Skeletal muscle satellite cell (primary cell): ENCODE data around the gene VAV2.

Source experiments
- H3K27me3 ChIP-seq: 2 replicates; pipeline ENCODE4 v1.7.0; 2013; ENCODE audit warnings: low read length; ENCODE audit not compliant: control insufficient read depth, insufficient read depth
- H3K36me3 ChIP-seq: 2 replicates; pipeline ENCODE4 v1.7.0; 2013; ENCODE audit warnings: mild to moderate bottlenecking, control low read depth, low read length; ENCODE audit not compliant: insufficient read depth
- H3K4me1 ChIP-seq: 2 replicates; pipeline ENCODE4 v1.7.0; 2013; ENCODE audit warnings: low read length; ENCODE audit not compliant: control insufficient read depth, insufficient read depth
- H3K4me2 ChIP-seq: 2 replicates; pipeline ENCODE4 v1.7.0; 2013; ENCODE audit warnings: mild to moderate bottlenecking, low read length
- H3K4me3 ChIP-seq: 2 replicates; pipeline ENCODE4 v1.7.0; 2013; ENCODE audit warnings: low read length
- H3K9ac ChIP-seq: 2 replicates; pipeline ENCODE4 v1.7.0; 2013; ENCODE audit warnings: mild to moderate bottlenecking, low read depth, low read length, moderate library complexity
- H3K9me3 ChIP-seq: replicated peaks from 2 replicates; pipeline ENCODE4 v1.7.0; 2013; ENCODE audit warnings: mild to moderate bottlenecking, control low read depth, low read length

The VAV2 gene

GRCh38 chr9:133880136-133880535 lies 112.0 kb downstream of the VAV2 start:
- H3K4me2 ChIP-seq = no peak overlapping the region
- no peaks in the 10 kb centered on the region for H3K36me3 ChIP-seq
- H3K4me3 ChIP-seq = no peak overlapping the region
- H3K9ac ChIP-seq = no peak overlapping the region
- H3K9me3 ChIP-seq = no peaks in the 10 kb centered on the region
- H3K27me3 ChIP-seq = no peaks in the 10 kb centered on the region
- peaks cover 9% of the 10 kb centered on the region for H3K4me1 ChIP-seq

- Histone ChIP-seq H3K4me1 (peaks cover 13% of the 10 kb centered on the region), H3K36me3 (no peaks in the 10 kb centered on the region)
Observed at GRCh38 chr9:133879615-133880014, 112.5 kb downstream of the VAV2 start.

GRCh38 chr9:133878402-133878801 lies 113.7 kb downstream of the VAV2 start:
- H3K4me3 ChIP-seq = no peak overlapping the region
- no peak overlapping the region for H3K4me2 ChIP-seq
- H3K36me3 ChIP-seq = no peaks in the 10 kb centered on the region
- peaks cover 25% of the 10 kb centered on the region for H3K4me1 ChIP-seq
- no peaks in the 10 kb centered on the region for H3K27me3 ChIP-seq
- H3K9ac ChIP-seq = no peak overlapping the region
- no peaks in the 10 kb centered on the region for H3K9me3 ChIP-seq

More at GRCh38 chr9:133879615-133880014, 112.5 kb downstream of the VAV2 start:
- Histone ChIP-seq H3K27me3 (no peaks in the 10 kb centered on the region), H3K9ac (no peak overlapping the region), H3K4me3 (no peak overlapping the region), H3K9me3 (no peaks in the 10 kb centered on the region), H3K4me2 (no peak overlapping the region)

- no peaks in the 10 kb centered on the region for H3K36me3 ChIP-seq
- no peak overlapping the region for H3K9ac ChIP-seq
- H3K27me3 ChIP-seq = no peaks in the 10 kb centered on the region
- H3K4me3 ChIP-seq = no peak overlapping the region
- peaks cover 29% of the 10 kb centered on the region for H3K4me1 ChIP-seq
- no peak overlapping the region for H3K4me2 ChIP-seq
- H3K9me3 ChIP-seq = no peaks in the 10 kb centered on the region
Observed at GRCh38 chr9:133877967-133878366, 114.2 kb downstream of the VAV2 start.

GRCh38 chr9:133877327-133877726 lies 114.8 kb downstream of the VAV2 start:
- Histone ChIP-seq H3K4me3 (no peak overlapping the region), H3K4me1 (peaks cover 29% of the 10 kb centered on the region), H3K9ac (no peak overlapping the region), H3K27me3 (no peaks in the 10 kb centered on the region), H3K4me2 (no peak overlapping the region), H3K9me3 (no peaks in the 10 kb centered on the region), H3K36me3 (no peaks in the 10 kb centered on the region)

- no peak overlapping the region for H3K9ac ChIP-seq
- peaks cover 26% of the 10 kb centered on the region for H3K4me1 ChIP-seq
- H3K4me3 ChIP-seq = no peak overlapping the region
- no peaks in the 10 kb centered on the region for H3K36me3 ChIP-seq
- H3K9me3 ChIP-seq = no peaks in the 10 kb centered on the region
- H3K4me2 ChIP-seq = no peak overlapping the region
- H3K27me3 ChIP-seq = no peaks in the 10 kb centered on the region
Observed at GRCh38 chr9:133876836-133877235, 115.3 kb downstream of the VAV2 start.

- no peak overlapping the region for H3K4me2 ChIP-seq
- no peaks in the 10 kb centered on the region for H3K27me3 ChIP-seq
- no peak overlapping the region for H3K9ac ChIP-seq
- no peaks in the 10 kb centered on the region for H3K36me3 ChIP-seq
- no peak overlapping the region for H3K4me3 ChIP-seq
- peaks cover 21% of the 10 kb centered on the region for H3K4me1 ChIP-seq
- no peaks in the 10 kb centered on the region for H3K9me3 ChIP-seq
Observed at GRCh38 chr9:133876144-133876543, 116.0 kb downstream of the VAV2 start.

GRCh38 chr9:133875131-133875530 lies 117.0 kb downstream of the VAV2 start:
- Histone ChIP-seq H3K4me1 (peaks cover 21% of the 10 kb centered on the region), H3K4me3 (no peak overlapping the region), H3K9ac (peak overlapping the region; percentile 68), H3K27me3 (no peaks in the 10 kb centered on the region), H3K36me3 (no peaks in the 10 kb centered on the region), H3K4me2 (no peak overlapping the region), H3K9me3 (no peaks in the 10 kb centered on the region)

GRCh38 chr9:133874659-133875058 lies 117.5 kb downstream of the VAV2 start:
- H3K4me1 ChIP-seq = peaks cover 21% of the 10 kb centered on the region
- no peaks in the 10 kb centered on the region for H3K27me3 ChIP-seq
- peak overlapping the region; percentile 60 for H3K4me2 ChIP-seq
- H3K36me3 ChIP-seq = no peaks in the 10 kb centered on the region
- H3K9ac ChIP-seq = peak overlapping the region; percentile 68
- no peak overlapping the region for H3K4me3 ChIP-seq
- no peaks in the 10 kb centered on the region for H3K9me3 ChIP-seq

GRCh38 chr9:133874060-133874657 lies 118.0 kb downstream of the VAV2 start:
- peak overlapping the region; percentile 68 for H3K9ac ChIP-seq
- no peaks in the 10 kb centered on the region for H3K36me3 ChIP-seq
- H3K4me3 ChIP-seq = no peak overlapping the region
- peaks cover 21% of the 10 kb centered on the region for H3K4me1 ChIP-seq
- peak overlapping the region; percentile 60 for H3K4me2 ChIP-seq
- H3K9me3 ChIP-seq = no peaks in the 10 kb centered on the region
- H3K27me3 ChIP-seq = no peaks in the 10 kb centered on the region

GRCh38 chr9:133873461-133873891 lies 118.6 kb downstream of the VAV2 start:
- Histone ChIP-seq H3K4me1 (peaks cover 21% of the 10 kb centered on the region), H3K9me3 (no peaks in the 10 kb centered on the region), H3K36me3 (no peaks in the 10 kb centered on the region), H3K27me3 (no peaks in the 10 kb centered on the region), H3K4me3 (peak overlapping the region; percentile 7), H3K9ac (peak overlapping the region; percentile 68), H3K4me2 (peak overlapping the region; percentile 60)

- Histone ChIP-seq H3K27me3 (no peaks in the 10 kb centered on the region), H3K9me3 (no peaks in the 10 kb centered on the region), H3K36me3 (no peaks in the 10 kb centered on the region), H3K4me3 (peak overlapping the region; percentile 7), H3K4me2 (peak overlapping the region; percentile 60), H3K9ac (peak overlapping the region; percentile 68), H3K4me1 (peaks cover 21% of the 10 kb centered on the region)
Observed at GRCh38 chr9:133873009-133873408, 119.1 kb downstream of the VAV2 start.
